Upper lobe of left lung (tissue), 6 donors: ENCODE data around the gene SRPK2. TPM values are rescaled to one million over a fixed set of nuclear protein-coding genes. Genes with fewer than 3 reads are reported as not detected.
"Not testable (repeated sequence)": the region's sequence is repeated elsewhere in the genome, so short reads cannot be mapped to it uniquely, and the experiment has no call there.

Source experiments
- ATAC-seq, 2 donors: fragments of 200-7000 bp; cut with Tn5 transposase; one replicate each; pipeline ENCODE4 v1.9.1; 2022; ENCODE audit warnings: mild to moderate bottlenecking in 2 of 2, moderate library complexity in 2 of 2; ENCODE audit not compliant: low FRiP score in 2 of 2
- DNase-seq, 2 donors: peaks; one replicate each; pipeline ENCODE4 v3.0.0-alpha.2; 2019 to 2020
- H3K27ac ChIP-seq, 4 donors: fragments of 200-600 bp; sonication (generic); one replicate each; pipeline ENCODE4 v1.5.1; 2016 to 2019
- H3K27me3 ChIP-seq, 4 donors: fragments of 200-600 bp; sonication (generic); one replicate each; pipeline ENCODE4 v1.5.1; 2017 to 2019
- H3K36me3 ChIP-seq, 4 donors: fragments of 200-600 bp; sonication (generic); one replicate each; pipeline ENCODE4 v1.5.1; 2016 to 2019
- H3K4me1 ChIP-seq, 4 donors: fragments of 200-600 bp; sonication (generic); one replicate each; pipeline ENCODE4 v1.5.1; 2018 to 2019
- H3K4me3 ChIP-seq, 4 donors: fragments of 200-600 bp; sonication (generic); one replicate each; pipeline ENCODE4 v1.5.1; 2017 to 2019; ENCODE audit warnings: mild to moderate bottlenecking in 2 of 4, moderate library complexity in 1 of 4
- H3K9me3 ChIP-seq, 4 donors: fragments of 200-600 bp; sonication (generic); one replicate each; pipeline ENCODE4 v1.5.1; 2018 to 2019
- CTCF ChIP-seq, 6 experiments: fragments of 450-650 bp in 4 of 6; fragments of 200-600 bp in 2 of 6; sonication (generic) in 2 of 6; IDR thresholded peaks; one replicate each; pipeline ENCODE4 v1.5.1; 2016 to 2019; ENCODE audit warnings: antibody characterized with exemption in 6 of 6
- EP300 ChIP-seq, 4 donors: sonication (generic); formaldehyde crosslinking; IDR thresholded peaks; one replicate each; pipeline ENCODE4 v1.5.1; 2017; ENCODE audit warnings: antibody characterized with exemption in 4 of 4, control low read depth in 2 of 4
- POLR2A ChIP-seq, 4 donors: fragments of 450-650 bp; IDR thresholded peaks; one replicate each; pipeline ENCODE4 v1.5.1; 2016 to 2017; ENCODE audit warnings: antibody characterized with exemption in 4 of 4, mild to moderate bottlenecking in 2 of 4
- POLR2AphosphoS5 ChIP-seq, 2 donors: sonication (generic); formaldehyde crosslinking; IDR thresholded peaks; one replicate each; pipeline ENCODE4 v1.5.1; 2017; ENCODE audit warnings: antibody characterized with exemption in 2 of 2
- WGBS, 2 donors: methylation state at CpG; one replicate each; pipeline ENCODE4 v1.1.5; 2017 to 2018; 5-methylcytosine and 5-hydroxymethylcytosine counted together
- total RNA-seq, 6 donors: library from RNA; depleted of rRNA in 4 of 6; stranded (reverse); fragments of >200 nt in 4 of 6; gene quantifications; one replicate each; pipeline versions ENCODE4 v1.1.0 to v1.2.1, GENCODE V29; 2016 to 2021
- donor health status: DM: no; HTN: no; CAD: no; lungs with moderate emphysema.
- donor health status: DM: no; HTN: yes; CAD: no; lungs with severe emphysema.

SRPK2 gene
- total RNA-seq, 6 donors from 2014 or later = 29.6 to 55.6 (median 45.6) TPM

GRCh38 chr7:105369944-105370343 is 18.8 kb downstream of the SRPK2 start:
- ATAC-seq (no peak), DNase-seq (no peak)
- Histone ChIP-seq H3K4me3 (no peak overlapping the region), H3K9me3 (no peaks in the 10 kb centered on the region), H3K36me3 (no peaks in the 10 kb centered on the region), H3K27ac (no peak overlapping the region), H3K27me3 (no peaks in the 10 kb centered on the region), H3K4me1 (peaks cover 0 to 6% (median 3%) of the 10 kb centered on the region in 4 donors)
- no peak for TF ChIP-seq POLR2A (IDR thresholded peaks at IDR 0.05)
- no peak for TF ChIP-seq CTCF (IDR thresholded peaks at IDR 0.05)
- TF ChIP-seq EP300 (IDR thresholded peaks at IDR 0.05) = no peak
- no peak for TF ChIP-seq POLR2AphosphoS5 (IDR thresholded peaks at IDR 0.05)
- WGBS, 2 donors = 60 to 69% methylated on average over 3 of the region's 3 CpGs

- Histone ChIP-seq H3K27ac (no peak overlapping the region), H3K27me3 (no peaks in the 10 kb centered on the region), H3K4me1 (peaks cover 0 to 7% (median 4%) of the 10 kb centered on the region in 4 donors), H3K4me3 (no peak overlapping the region), H3K9me3 (no peaks in the 10 kb centered on the region), H3K36me3 (no peaks in the 10 kb centered on the region)
- ATAC-seq (no peak), DNase-seq (no peak)
- 80 to 84% methylated on average over 2 of the region's 2 CpGs for WGBS, 2 donors
- TF ChIP-seq EP300 (IDR thresholded peaks at IDR 0.05) = no peak
- TF ChIP-seq POLR2AphosphoS5 (IDR thresholded peaks at IDR 0.05) = no peak
- TF ChIP-seq POLR2A (IDR thresholded peaks at IDR 0.05) = no peak
- TF ChIP-seq CTCF (IDR thresholded peaks at IDR 0.05) = no peak
These were observed 21.3 kb downstream of the SRPK2 start for GRCh38 chr7:105367458-105367857.

- no peak for DNase-seq
- Histone ChIP-seq H3K27me3 (no peaks in the 10 kb centered on the region), H3K9me3 (no peaks in the 10 kb centered on the region), H3K36me3 (no peaks in the 10 kb centered on the region), H3K4me1 (peaks cover 0 to 7% (median 2%) of the 10 kb centered on the region in 4 donors), H3K4me3 (no peak overlapping the region), H3K27ac (no peak overlapping the region)
- TF ChIP-seq EP300 (IDR thresholded peaks at IDR 0.05) (no peak), POLR2A (IDR thresholded peaks at IDR 0.05) (no peak), CTCF (IDR thresholded peaks at IDR 0.05) (no peak), POLR2AphosphoS5 (IDR thresholded peaks at IDR 0.05) (no peak)
- no peak for ATAC-seq
- 95 to 97% methylated on average over 25 of the region's 25 CpGs for WGBS, 2 donors
These were observed 22.9 kb downstream of the SRPK2 start for GRCh38 chr7:105365541-105366534.

GRCh38 chr7:105364684-105365083 is 24.0 kb downstream of the SRPK2 start:
- WGBS, 2 donors = 89 to 92% methylated on average over 3 of the region's 3 CpGs
- Histone ChIP-seq H3K27me3 (no peaks in the 10 kb centered on the region), H3K4me1 (peaks cover 0 to 7% (median 2%) of the 10 kb centered on the region in 4 donors), H3K9me3 (no peaks in the 10 kb centered on the region), H3K36me3 (no peaks in the 10 kb centered on the region), H3K4me3 (no peak overlapping the region), H3K27ac (no peak overlapping the region)
- DNase-seq (no peak), ATAC-seq (no peak)
- TF ChIP-seq POLR2AphosphoS5 (IDR thresholded peaks at IDR 0.05) (no peak), POLR2A (IDR thresholded peaks at IDR 0.05) (no peak), CTCF (IDR thresholded peaks at IDR 0.05) (no peak), EP300 (IDR thresholded peaks at IDR 0.05) (no peak)

- not testable (repeated sequence) for DNase-seq, H3K9me3 ChIP-seq, H3K27ac ChIP-seq, H3K27me3 ChIP-seq, ATAC-seq, H3K4me3 ChIP-seq, H3K36me3 ChIP-seq, H3K4me1 ChIP-seq
- WGBS, 2 donors = 92 to 95% methylated on average over 6 of the region's 6 CpGs
These were observed 25.1 kb downstream of the SRPK2 start for GRCh38 chr7:105363657-105364056.

- 92 to 96% methylated on average over 5 of the region's 5 CpGs for WGBS, 2 donors
- not testable (repeated sequence) for ATAC-seq, H3K9me3 ChIP-seq, H3K36me3 ChIP-seq, H3K4me1 ChIP-seq, H3K4me3 ChIP-seq, H3K27me3 ChIP-seq, H3K27ac ChIP-seq, DNase-seq
These were observed 26.0 kb downstream of the SRPK2 start for GRCh38 chr7:105362685-105363084.

- 96 to 99% methylated on average over 8 of the region's 8 CpGs for WGBS, 2 donors
- H3K36me3 ChIP-seq, H3K4me1 ChIP-seq, H3K27me3 ChIP-seq, ATAC-seq, DNase-seq, H3K27ac ChIP-seq, H3K4me3 ChIP-seq, H3K9me3 ChIP-seq: not testable (repeated sequence)
These were observed 26.7 kb downstream of the SRPK2 start for GRCh38 chr7:105361995-105362394.

- ATAC-seq, H3K27ac ChIP-seq, H3K27me3 ChIP-seq, H3K4me3 ChIP-seq, H3K4me1 ChIP-seq, DNase-seq, H3K36me3 ChIP-seq, H3K9me3 ChIP-seq: not testable (repeated sequence)
- 82 to 93% methylated on average over 2 of the region's 2 CpGs for WGBS, 2 donors
These were observed 28.6 kb downstream of the SRPK2 start for GRCh38 chr7:105360149-105360548.
